ENCODE data around the gene FHIT.

Gene FHIT

DNA sequence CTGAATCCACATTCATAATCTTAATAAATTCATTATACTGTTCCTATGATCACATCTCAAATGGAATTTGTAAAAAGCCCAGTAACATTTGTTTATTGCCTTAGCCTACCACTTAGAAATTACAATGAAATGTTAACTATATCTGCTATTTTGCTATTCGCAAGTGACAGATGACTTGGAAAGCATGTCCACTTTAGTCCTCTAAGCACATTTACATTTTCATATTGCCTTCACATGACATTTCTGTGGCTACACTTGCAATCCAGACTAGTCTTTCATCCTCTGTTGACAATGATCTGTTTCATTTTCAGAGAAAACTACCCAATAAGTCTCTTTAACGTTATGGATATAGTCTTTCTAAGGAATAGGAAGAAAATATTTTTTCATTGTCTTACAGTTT is 741.8 kb downstream of the FHIT start:
- FAIRE-seq (no peak), DNase-seq (ENCODE audit: insufficient read length, low spot score) (no peak)
- TF ChIP-seq, protein P1, sequence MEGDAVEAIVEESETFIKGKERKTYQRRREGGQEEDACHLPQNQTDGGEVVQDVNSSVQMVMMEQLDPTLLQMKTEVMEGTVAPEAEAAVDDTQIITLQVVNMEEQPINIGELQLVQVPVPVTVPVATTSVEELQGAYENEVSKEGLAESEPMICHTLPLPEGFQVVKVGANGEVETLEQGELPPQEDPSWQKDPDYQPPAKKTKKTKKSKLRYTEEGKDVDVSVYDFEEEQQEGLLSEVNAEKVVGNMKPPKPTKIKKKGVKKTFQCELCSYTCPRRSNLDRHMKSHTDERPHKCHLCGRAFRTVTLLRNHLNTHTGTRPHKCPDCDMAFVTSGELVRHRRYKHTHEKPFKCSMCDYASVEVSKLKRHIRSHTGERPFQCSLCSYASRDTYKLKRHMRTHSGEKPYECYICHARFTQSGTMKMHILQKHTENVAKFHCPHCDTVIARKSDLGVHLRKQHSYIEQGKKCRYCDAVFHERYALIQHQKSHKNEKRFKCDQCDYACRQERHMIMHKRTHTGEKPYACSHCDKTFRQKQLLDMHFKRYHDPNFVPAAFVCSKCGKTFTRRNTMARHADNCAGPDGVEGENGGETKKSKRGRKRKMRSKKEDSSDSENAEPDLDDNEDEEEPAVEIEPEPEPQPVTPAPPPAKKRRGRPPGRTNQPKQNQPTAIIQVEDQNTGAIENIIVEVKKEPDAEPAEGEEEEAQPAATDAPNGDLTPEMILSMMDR (IDR thresholded peaks at IDR 0.05; ENCODE audit: insufficient read depth, missing control alignments) = no peak

DNA sequence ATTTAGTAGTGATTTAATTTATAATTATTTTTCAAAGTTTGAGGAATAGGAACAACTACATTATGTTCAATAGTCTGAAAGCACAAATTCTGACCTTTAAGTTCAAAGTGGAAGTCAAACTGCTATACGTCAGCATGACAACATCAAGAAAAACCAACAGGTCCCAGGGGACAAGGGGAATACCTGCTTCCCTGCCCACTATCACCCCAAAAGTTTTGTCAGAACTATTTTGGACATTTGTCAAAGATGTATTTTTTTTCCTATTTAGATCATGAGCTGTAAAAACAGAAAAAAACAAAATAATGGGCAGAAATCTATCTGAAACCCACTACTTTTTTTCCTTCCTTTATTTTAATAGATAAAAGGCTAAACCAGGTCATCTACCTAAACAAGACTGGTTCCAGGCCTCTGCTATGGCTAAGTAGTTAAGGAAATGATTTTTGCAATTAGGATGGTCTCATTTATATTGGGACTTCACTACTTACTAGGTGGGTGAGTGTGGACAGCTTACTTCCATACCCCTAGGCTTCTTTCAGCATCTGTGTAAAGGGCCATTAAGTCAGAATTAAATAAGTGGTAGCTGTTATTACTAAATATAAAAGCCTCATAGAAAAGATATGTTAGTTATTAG is 746.3 kb downstream of the FHIT start:
- TF ChIP-seq, protein P1 (IDR thresholded peaks at IDR 0.05; ENCODE audit: insufficient read depth, missing control alignments) = no peak
- FAIRE-seq = no peak
- DNase-seq (ENCODE audit: insufficient read length, low spot score) = no peak

DNA sequence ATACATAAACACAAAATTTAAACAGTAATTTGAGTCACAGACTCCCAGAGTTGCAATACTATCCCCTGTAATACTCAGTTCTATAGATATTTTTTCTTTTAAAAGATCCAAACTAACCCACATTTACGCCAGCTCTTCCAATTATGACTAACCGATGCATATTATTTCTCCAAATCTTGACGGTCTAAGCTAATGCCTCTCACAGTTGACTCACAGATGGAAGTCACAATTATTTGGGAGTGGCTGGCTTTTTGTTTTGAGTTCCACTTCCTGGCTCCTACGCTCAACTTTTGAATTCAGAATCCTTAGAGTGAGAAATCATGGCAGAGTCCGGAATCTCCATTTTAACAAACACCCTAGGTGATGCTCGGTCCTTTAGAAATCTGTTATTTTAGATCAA is 749.9 kb downstream of the FHIT start:
- TF ChIP-seq, protein P1 (IDR thresholded peaks at IDR 0.05; ENCODE audit: insufficient read depth, missing control alignments) = no peak
- no peak for FAIRE-seq
- DNase-seq (ENCODE audit: insufficient read length, low spot score) = no peak

DNA sequence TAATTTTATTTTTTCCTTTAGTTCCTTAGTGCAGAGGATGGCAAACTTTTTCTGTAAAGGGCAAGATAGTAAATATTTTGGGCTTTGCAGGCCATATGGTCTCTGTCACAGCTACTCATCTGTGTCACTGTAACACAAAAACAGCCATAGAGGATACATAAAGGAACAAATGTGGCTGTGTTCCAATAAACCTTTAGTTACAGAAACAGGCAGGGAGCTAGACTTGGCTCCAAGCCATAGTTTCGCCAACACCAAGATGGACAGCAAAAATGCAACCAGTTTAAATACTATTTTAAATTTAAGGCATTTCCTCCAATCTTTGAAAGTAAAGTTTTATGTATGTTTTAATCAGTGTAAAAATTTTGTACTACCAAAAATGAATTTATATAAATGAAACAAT is 753.4 kb downstream of the FHIT start:
- no peak for DNase-seq (ENCODE audit: insufficient read length, low spot score)
- no peak for FAIRE-seq
- TF ChIP-seq, protein P1 (IDR thresholded peaks at IDR 0.05; ENCODE audit: insufficient read depth, missing control alignments) = no peak

DNA sequence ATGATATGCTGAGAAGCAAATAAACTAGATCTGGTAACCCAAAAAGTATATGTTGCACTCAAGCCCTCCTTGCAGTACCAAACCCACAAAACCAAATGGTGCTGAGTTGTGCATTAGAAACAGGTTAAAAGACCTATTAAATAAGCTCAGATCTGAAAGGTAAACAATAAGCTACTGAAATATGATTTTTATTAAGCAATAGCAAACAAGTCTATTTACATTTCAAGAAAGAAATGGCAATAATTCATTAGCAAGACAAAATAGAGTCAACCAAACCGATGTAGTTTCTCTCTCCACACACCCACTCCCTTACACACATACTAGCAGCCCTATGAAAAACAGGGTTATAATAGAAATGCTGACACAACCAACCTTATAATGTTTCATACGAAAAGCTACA is 760.3 kb downstream of the FHIT start:
- DNase-seq (ENCODE audit: insufficient read length, low spot score) (no peak), FAIRE-seq (no peak)
- TF ChIP-seq, protein P1 (IDR thresholded peaks at IDR 0.05; ENCODE audit: insufficient read depth, missing control alignments) = no peak

DNA sequence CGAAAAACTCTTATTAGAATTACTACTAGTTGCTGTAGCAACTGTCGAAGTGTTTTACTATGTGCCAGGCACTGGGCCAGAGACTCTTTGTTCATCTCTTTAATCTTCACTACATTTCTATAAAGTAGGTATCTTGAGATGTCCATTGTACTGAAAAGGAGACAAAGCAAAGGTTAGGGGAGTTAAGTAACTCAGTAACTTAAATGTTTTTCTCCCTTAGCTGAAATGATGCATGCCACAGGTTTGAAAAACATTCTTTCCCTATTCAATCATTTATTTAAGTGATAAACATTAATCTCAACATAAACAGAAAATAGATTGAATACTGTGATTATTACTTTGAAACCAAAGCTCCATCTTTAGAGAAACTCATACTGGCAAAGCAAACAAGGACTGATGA is 776.2 kb downstream of the FHIT start:
- FAIRE-seq = no peak
- TF ChIP-seq, protein P1 (IDR thresholded peaks at IDR 0.05; ENCODE audit: insufficient read depth, missing control alignments) = no peak
- DNase-seq (ENCODE audit: insufficient read length, low spot score) = no peak

DNA sequence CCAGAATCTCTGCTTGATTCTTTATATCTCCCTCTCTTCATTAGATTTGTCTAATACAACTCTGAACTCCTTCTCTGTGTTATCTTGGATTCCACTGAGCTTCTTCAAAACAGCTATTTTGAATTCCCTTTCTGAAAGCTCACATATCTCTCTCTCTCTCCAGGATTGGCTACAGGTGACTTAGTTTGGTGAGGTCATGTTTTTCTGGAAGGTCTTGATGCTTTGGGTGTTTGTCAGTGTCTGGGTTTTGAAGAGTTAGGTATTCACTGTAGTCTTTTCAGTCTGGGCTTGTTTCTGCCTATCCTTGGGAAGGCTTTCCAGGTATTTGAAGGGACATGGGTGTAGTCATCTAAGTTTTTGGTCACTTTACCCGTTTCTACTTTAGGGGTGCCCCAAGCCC is 781.8 kb downstream of the FHIT start:
- FAIRE-seq (no peak), DNase-seq (ENCODE audit: insufficient read length, low spot score) (no peak)
- TF ChIP-seq, protein P1 (IDR thresholded peaks at IDR 0.05; ENCODE audit: insufficient read depth, missing control alignments) = no peak

Data from D721Med (cell line).